GM18873 (cell line): ENCODE results near the gene ACAA2.

Source experiments
- ATAC-seq: cut with Tn5 transposase; IDR thresholded peaks from one replicate; pipeline ENCODE4 v1.9.1; 2021; ENCODE audit warnings: mild to moderate bottlenecking, moderate library complexity, moderate number of reproducible peaks; ENCODE audit not compliant: unreplicated experiment, low FRiP score

The ACAA2 gene, protein sequence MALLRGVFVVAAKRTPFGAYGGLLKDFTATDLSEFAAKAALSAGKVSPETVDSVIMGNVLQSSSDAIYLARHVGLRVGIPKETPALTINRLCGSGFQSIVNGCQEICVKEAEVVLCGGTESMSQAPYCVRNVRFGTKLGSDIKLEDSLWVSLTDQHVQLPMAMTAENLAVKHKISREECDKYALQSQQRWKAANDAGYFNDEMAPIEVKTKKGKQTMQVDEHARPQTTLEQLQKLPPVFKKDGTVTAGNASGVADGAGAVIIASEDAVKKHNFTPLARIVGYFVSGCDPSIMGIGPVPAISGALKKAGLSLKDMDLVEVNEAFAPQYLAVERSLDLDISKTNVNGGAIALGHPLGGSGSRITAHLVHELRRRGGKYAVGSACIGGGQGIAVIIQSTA

DNA sequence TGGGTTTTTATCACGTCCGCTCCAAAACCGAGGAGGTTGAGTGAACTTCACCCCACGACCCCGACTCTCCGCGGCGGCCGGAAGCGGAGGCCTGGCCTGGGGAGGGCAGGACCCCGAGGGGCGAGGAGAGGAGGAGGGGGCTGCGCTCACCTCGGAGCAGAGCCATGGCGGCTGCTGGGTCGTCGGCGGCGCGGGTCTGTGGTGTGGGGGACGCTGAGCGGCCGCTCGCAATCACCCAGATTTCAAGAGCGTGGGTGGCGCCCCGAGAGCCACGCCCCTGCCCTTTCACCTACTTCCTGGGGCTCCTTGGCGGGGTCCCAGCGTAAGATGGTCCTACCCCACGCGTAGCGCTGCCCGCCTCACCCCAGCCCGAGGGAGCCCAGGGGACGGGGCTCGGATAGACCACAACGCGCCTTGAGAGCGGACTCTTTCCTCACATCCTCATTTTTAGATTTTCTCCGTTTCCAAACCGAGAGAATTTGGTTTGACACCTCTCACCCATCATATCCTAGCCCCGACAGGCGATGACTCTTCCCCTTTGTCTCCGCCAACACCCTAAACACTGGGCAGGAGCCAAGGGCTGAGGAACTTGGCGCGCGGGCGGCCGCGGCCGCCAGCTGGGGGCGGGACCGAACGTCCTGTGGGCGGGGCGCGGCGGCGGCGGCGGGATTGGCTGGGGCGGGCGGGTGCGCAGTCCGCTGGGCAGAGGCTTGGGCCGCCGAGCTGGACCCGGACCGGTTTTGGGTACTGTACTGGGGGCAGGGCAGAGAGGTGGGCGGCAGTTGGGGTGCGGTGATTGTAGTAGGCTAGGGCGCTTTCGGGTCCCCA lies at the start of gene ACAA2:
TSS of gene ACAA2 (minus strand) at position 215 of the 828 bp plus-strand sequence. CDS start at position 166, 49 bp downstream.
- ATAC-seq, result peak; percentile 72

DNA sequence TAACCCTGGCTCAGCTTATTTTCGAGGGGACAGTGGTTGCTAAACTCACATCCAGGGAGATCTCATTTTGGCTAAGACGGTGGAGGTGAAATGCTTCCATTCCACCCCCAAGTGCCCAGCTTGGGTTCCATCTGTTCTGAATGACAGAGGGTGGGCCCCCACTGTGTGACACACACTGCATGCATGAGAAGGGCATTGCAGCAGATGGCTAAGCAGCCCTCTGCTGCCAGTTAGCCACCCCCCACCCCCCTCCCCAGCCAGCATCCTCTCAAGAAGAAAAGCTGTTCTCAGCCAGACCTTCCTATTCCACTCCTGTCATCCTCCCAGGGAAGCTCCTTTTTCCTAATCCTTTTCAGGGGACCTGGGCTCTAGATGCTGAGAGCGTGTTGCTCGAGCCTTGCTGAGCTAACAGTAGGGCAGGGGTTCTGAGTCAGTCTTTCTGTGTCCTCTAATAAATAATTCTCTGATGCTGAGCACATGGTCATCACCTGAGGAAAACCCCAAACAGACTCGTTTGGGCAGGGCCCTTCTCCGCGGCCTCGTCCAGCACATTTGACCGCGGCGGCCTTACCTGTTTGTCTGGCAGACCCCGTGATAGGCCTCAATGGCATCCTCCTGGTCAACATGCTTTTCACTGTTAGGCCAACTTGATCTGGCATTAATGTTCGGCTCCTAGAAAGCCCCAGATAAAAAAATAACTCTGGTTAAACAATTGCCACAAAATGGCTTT lies 49.5 kb upstream of the ACAA2 start:
- ATAC-seq, result no peak

DNA sequence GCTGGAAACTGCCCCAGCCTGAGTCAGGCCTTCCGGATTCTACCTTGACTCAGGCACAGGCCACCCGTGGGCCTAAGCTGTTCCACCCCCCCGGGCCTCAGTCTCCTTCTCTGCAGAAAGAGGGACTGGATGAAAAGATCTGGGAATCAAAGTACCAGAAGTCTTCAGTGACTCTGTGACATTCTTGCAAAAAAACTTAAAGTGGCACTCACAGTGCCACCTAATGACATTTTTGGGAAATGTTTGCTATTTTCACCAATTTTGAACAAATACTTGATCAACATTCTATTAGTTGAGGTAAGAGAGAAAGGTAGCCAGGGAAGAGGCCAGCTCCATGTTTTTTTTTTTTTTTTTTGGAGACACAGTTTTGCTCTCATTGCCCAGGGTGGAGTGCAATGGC lies 48.3 kb upstream of the ACAA2 start:
- ATAC-seq, result no peak

DNA sequence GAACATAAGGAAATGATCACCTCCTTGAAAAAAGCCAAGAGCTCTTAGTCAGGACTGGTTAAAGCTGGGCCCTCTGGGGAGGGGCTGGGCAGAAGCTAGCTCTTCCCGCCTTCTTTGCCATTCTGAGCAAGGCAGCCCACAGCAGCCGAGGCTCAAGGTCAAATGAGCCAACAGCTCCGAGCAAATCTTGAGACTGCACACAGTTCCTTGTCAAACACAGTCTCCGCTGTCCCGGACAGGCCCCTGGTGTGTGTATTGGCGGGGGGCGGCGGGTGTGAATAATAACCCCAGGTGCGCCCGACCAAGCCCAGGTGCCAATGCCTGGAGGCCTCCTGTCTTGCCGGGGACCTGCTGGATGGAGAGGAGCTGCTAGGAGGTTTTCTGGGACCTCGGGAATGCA lies 46.4 kb upstream of the ACAA2 start:
- no peak for ATAC-seq

DNA sequence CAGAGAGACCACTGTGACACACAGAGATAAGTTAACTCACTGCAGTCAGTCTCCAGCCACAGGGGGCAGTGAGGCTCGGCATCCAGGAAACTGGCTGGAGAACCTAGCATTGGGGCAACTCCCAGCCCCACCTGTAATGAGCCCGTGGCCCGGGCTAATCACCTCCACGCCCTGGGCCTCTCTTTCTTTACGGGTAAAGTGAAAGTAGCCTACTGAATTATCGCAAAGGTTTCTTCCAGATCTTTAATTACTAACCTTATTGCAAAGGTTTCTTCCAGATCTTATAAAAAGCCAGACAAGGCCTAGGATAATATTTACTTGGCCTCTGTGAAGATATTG lies 45.7 kb upstream of the ACAA2 start:
- ATAC-seq, result no peak

DNA sequence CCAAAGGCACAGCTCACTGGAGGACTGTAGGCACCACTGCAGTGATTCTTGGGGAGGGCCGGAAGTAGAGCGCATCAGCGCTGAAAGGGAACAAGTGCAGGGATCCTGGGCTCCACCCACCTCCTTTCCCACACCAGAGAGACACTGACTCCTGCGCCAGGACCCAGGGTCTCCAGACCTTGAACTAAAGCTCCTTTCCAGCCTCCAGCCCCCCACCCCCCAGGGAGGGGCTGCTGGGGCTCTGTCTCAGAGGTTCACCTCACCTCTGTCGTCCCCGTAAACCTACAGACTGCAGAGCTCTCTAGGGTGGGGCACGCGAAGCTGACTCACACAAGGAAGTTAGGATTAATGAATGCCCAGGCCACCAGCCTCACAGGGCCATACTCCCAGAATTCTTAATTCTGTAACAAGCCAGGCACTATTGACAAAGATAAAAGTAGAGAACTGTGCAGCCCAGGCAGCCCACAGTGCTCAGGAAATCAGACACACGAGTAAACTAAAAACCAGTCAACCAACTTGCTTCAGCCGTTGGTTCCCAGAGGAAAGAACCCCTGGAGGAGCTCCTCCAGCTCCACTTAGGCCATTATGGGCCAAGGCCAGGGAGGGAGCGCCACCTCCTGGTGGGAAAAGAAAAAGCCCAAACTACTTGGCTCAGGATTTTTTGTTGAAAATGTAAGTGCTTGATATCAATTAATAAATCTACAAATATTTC lies 45.1 kb upstream of the ACAA2 start:
- no peak for ATAC-seq

DNA sequence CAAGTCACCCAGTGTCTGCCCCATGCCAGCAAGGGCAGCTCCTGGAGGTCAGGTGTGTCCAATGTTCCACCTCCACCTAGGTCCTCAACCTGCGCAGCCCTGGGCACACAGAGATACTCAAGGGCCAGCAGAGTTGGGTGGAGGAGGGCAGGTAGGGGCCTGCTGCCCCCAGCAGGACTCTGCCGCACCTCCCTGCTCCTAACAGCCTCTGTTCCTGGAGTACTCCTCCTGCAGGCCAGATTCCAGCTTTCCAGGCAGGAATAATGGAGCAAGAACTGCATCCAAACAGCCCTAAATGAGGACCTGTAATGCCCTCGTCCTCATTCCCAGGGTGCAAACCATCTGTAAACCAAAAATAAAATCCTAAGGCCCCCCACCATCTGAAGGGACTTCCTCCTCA lies 44.4 kb upstream of the ACAA2 start:
- no peak for ATAC-seq

DNA sequence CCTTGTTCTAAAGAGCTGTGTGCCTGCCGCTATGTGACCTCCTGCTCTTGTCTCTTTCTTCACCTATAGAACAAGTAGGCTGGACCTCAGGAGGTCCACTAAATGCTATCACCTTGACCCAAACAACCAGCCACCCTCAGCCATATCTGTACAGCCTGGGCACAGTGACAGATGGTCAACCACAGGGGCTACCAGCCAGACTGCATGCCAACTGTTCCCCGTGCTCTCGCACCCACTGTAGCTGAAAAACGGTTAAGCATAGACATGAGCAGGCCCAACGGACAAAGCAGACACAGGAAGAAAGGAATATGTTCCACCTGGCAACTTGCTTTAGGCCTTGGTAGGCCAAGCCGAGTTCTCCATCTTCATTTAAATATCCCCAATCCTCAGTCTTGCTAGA lies 43.2 kb upstream of the ACAA2 start:
- no peak for ATAC-seq

DNA sequence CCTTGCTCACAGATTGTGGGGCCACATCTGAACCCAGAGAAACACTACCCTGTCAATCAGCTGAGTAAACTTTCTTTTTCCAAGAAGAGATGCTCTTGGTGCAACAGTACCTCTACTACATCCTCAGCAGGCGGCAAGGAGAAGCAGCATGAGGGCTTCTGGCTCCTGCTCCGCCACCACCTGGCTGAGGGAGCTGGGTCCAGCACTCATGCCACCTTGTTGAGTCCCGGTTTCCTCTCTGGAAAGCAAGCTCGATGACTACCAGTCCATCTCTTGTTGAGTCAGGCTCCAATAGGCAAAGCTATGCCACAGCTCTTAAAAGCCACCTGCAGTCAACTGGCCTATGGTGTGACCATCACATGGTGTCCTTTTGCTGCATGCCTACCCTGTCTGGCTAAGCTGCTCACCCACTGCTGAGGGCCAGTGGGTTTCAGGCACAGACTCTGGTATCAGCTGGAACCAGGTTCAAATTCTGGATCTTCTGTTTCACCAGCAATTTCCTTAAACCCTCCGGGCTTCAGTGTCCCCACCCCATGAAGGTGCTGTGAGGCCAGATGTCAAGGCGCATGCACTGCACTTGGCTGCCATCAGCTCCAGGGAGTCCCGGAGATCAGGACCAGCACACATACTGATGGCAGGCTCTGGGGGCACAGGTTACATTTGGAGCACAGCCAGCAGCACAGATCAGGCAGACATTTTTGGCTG lies 42.5 kb upstream of the ACAA2 start:
- no peak for ATAC-seq

DNA sequence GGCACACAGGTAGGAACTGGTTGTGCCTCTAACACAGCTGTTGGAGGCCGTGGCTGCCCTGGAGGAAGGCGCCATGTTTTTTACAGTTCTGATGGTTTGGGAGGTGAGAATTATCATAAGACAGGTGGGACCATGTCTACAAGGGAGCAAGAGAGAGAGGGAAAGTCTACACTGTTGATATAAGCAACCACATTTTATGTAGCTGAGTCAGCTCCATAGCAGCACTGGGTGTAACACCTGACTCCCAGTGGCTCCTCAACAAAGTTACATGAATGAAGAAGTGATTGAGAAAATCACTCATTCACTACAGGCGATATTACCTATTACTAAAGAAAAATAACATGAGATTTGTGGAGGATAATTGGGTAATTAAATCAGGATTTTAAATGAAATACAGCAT lies 41.3 kb upstream of the ACAA2 start:
- no peak for ATAC-seq

DNA sequence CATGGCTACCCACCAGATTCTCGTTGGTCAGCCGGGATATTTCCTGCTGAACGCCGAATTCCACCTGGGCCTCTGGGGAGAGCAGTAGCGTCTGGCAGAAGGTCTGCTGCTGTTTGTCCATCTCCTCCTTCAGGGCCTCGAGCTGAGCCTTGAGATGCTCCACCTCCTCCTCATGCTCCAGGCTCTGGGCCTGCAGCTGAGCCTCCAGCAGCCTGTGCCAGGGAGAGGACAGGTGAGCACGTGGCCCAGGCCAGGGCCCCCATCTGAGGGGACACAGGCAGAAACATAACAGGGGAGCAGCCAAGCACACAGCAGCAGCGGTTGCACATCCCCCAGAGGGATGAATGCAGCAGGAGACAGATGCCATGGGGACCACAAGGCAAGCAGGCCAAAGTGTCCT lies 40.1 kb upstream of the ACAA2 start:
- ATAC-seq, result no peak

DNA sequence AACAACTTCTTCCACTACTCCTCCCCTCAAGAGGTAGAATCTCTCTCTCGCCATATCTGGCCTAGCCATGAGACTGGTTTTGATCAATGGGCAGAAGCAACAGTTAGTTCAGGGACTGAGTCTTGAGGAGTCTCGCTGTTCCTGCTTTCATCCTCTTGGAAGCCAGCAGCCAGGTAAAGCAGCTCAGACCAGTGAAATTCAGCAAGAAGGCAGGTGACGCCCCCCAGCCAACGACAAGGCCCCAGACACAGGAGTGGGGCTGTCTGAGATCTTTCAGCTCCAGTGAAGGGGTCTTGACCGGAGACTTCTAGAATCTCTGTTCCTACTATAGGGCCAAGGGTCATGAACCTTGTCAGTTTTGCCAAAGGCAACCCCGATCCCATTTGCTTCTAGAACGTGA lies 39.7 kb upstream of the ACAA2 start:
- no peak for ATAC-seq

DNA sequence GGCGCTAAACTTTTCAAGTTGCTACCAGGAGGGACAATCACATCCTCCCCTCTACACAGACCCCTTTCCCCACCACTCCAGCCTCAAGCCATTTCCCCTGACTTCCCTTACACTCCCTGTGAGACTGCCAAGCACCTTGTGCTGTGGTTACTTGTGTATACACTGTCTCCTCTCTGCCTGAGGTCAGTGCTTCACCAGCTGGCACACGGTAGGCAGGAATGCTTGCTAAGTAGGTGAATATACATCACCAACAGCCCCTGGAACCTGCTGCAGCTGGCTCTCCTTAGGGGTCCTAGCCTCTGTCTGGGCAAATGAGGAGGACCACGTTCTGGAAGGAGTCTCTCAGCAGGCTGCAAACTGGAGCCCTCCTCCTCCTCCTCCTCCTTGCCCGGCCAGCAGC lies 38.3 kb upstream of the ACAA2 start:
- no peak for ATAC-seq

DNA sequence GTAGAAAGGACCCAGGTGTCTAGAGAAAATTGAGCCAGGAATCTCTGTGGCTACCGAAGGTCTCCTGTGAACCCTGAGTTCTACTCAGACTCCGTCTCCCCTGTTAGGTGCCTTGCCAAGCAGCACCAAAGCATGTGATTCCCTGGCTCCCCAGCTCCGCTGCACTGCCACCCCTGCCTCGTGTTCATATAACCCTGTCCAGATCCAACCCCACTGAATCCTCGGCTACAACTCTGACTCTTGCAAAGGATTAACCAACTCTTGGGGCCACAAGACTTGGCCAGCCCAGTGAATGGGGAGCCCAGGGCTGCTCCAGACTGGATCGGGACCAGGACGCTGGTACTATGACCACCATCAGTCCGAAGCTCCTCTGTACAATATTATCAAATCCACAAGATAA lies 37.3 kb upstream of the ACAA2 start:
- ATAC-seq, result no peak

DNA sequence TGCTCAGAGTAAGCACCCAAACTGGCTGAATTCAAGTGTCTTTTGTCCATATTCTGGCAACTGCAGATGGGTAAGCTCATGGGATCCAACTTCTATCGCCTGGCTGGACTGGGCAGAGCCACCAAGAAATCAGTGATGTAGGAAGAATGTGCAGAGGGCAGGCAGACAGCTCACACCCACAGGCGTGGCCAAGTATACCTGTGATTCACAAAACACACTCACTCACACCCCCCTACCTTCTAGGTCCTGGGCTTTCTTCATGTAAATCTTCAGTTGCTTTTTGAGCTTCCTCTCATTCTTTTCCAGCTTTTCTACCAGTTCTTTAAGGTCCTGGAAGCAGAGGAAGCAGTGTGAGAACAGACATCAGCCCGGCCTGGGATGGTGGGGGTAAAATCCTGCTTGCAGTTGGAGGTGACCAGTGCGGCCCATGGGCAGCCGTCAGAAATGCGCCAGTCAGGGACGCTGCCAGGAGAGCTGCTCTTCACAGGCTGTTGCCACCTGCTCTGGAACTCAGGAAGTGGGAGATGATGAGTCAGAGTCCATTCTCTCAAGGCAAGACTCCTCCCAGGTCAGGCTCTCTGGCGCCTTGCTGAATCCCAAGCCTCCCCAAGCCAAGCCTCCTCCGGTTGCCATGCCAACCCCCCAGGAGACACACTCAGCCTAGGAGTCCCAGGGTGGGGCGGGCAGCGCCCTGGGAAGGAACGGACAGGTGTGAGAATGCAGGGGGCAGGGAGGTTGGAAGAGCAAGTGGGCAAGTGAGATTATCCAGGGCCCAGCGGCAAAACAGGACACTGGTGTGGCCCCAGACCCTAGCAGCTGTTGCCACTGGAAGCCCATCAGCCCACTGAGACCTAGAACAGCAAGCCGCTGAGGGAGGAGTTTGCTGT lies 36.2 kb upstream of the ACAA2 start:
- no peak for ATAC-seq

DNA sequence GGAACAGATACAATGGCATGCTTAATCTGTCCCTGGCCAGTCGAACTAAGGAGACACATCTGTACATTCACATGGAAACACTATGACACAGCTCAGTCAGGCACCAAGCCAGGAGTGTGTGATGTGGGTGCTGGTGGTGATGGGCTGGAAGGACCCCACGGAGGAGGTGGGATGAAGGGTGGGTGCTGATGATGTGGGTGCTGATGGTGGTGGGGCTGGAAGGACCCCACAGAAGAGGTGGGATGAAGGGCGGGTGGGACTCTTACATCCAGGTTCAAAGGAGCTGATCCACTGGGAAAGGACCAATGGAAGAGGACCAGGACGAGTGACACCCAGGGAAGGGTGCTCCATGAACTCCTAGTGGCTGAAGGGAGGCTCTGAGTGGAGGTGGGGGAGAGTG lies 34.8 kb upstream of the ACAA2 start:
- no peak for ATAC-seq

DNA sequence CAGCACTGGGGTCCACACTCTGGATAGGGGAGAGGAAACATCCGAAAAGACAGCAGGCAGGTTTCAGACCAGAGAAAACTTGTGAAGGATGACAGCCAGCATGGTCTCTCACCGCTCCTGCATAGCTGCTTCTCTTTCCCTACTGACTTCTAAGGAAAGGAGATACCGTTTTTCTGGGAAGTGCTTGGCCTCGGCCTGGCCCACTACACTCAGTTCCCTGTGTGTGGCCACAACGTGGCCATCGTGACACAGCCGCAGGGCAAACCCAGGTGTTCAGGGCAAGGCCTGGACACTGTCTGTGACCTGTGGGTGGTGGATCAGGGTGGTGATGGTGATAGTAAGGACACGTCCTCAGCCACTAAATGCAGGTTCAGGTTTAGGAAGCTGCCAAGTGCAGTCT lies 34.2 kb upstream of the ACAA2 start:
- no peak for ATAC-seq

DNA sequence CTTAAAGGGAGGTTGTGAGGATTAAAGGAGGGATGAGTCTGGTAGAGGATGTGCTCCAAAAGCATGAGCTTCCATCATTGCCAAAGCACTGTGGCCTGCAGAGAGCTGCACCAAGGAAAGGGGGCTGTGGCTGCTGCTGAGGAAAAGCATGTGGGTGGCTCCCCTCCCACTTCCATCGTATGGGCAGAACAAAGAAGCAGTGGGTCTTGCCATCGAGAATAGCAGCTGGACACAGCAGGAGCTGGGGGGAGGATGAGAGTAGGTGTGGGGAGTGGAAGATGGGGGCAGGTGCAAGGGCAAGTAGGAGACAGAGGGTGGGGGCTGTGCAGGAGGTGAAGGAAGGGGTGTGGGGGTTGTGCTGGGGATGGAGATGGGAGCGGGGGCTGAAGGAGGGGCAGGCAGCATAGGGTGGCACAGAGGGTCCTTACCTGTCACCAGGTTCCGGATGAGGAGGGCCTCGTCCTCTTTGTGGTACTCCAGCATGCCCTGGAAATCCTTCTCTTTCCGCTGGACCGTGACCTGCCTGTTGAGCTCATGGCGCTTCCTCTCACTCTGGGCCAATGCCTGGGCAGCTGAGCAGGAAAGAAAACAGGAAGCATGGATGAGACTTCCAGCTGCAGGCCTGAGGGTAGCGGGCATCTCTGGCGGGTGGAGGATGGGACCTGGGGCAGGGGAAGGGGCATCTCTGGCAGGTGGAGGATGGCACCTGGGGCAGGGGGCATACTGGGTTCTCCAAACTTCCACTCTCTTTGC lies 33.6 kb upstream of the ACAA2 start:
- ATAC-seq, result no peak

DNA sequence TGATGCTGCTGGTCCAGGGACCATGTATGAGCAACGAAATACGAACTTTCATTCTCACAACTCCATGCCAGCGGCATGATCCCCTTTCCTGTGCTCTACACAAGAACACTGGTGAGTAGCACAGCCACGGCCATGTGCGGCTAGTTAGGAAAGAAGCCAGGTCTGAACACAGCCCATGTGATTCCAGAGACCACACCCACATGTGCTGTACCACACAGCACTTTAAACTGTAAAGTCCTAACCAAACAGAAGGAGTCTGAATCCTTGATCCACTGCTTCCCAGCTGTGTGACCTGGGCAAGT lies 33.0 kb upstream of the ACAA2 start:
- no peak for ATAC-seq
